K562 (cell line): ENCODE results near the gene MINDY3. TPM values are rescaled to one million over a fixed set of nuclear protein-coding genes. Genes with fewer than 3 reads are reported as not detected.

Experiments used
- HDAC1 ChIP-seq, 2 experiments: fragments of 450-650 bp; IDR thresholded peaks; 2 replicates each; pipeline ENCODE4 v1.6.1; 2016 to 2017; ENCODE audit warnings: inconsistent platforms in 1 of 2, mild to moderate bottlenecking in 1 of 2, moderate library complexity in 1 of 2
- ILK ChIP-seq: fragments of 450-650 bp; IDR thresholded peaks from 2 replicates; pipeline ENCODE4 v1.6.1; 2016; ENCODE audit warnings: missing genetic modification characterization, low read depth, mild to moderate bottlenecking, missing compliant biosample characterization, moderate library complexity, borderline replicate concordance
- POLR2H ChIP-seq: IDR thresholded peaks from 2 replicates; pipeline ENCODE4 v1.6.1; 2016; ENCODE audit warnings: missing genetic modification characterization, low read depth, mild to moderate bottlenecking, control low read depth, missing compliant biosample characterization, moderate library complexity
- RBM34 ChIP-seq: fragments of 200-400 bp; formaldehyde crosslinking; IDR thresholded peaks from 2 replicates; pipeline ENCODE4 v1.6.1; 2018; ENCODE audit warnings: low read length, borderline replicate concordance; ENCODE audit not compliant: insufficient read depth
- TCF7 ChIP-seq: sonication (generic); IDR thresholded peaks from 2 replicates; pipeline ENCODE4 v1.6.1; 2016; ENCODE audit warnings: antibody characterized with exemption, borderline replicate concordance
- ZNF436 ChIP-seq: fragments of 250-450, 450-650 bp; sonication (Bioruptor Pico); formaldehyde crosslinking; IDR thresholded peaks from 2 replicates; pipeline ENCODE4 v1.7.0; 2020; ENCODE audit warnings: mild to moderate bottlenecking
- polyA plus RNA-seq, 8 experiments: library from polyadenylated mRNA; depleted of rRNA in 4 of 8; stranded (reverse) in 5 of 8; unstranded in 3 of 8; fragments of >200 nt; fragmentation: Nextera tagmentation in 2 of 8; fragmentation: Illumina TruSeq in 1 of 8; extraction: Ambion mirVana in 2 of 8; extraction: Trizol in 1 of 8; gene quantifications; 2 replicates each; pipeline versions ENCODE4 v1.2.1 to v1.2.3, GENCODE V29; 2011 to 2014; ENCODE audit warnings: inconsistent platforms in 1 of 8, missing spikeins in 1 of 8
- total RNA-seq, 7 experiments: library from RNA; depleted of rRNA in 6 of 7; stranded (reverse); fragments of >200 nt in 6 of 7; fragmentation: Illumina TruSeq in 2 of 7; extraction: Trizol in 2 of 7; gene quantifications; 2 replicates each; pipeline versions ENCODE4 v1.2.1 to v1.2.3, GENCODE V29; 2011 to 2021; ENCODE audit warnings: low replicate concordance in 1 of 7
- TF ChIP-seq, protein P1 (sequence below): fragments of 200-400 bp; formaldehyde crosslinking; IDR thresholded peaks from 2 replicates; pipeline ENCODE4 v1.6.1; 2017; ENCODE audit warnings: mild to moderate bottlenecking, low read depth, low read length, moderate library complexity
- TF ChIP-seq, protein P2 (sequence below), 2 experiments: fragments of 450-650 bp; conservative IDR thresholded peaks; 2 replicates each; pipeline ENCODE4 v1.6.1; 2017; ENCODE audit warnings: mild to moderate bottlenecking in 2 of 2, moderate library complexity in 2 of 2

The MINDY3 gene
- total and polyA plus RNA-seq, 9 of the 15 experiments (the other 6 are each of a cell fraction or from before 2014, with no cell fraction given) = 14.0 to 35.9 (median 23.6) TPM

DNA sequence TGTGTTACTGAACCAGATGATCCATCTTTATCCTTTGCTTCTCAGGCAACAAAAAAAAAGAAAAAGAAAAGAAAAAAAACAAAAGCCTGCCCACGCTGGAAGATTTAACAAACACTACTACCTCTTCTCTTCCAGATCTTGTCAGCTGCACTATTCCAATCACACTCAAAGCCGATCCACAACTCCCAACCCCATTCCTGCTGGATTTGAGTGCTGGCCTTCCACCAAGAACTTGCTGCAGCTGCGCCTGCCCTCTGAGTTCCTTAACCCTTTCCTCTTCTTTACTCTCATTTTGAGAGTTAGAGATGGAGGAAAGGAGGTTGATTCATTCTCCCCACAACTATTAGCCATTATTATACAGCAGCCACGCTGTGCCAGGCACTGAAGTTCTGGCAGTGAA is 124.5 kb downstream of the MINDY3 start (continued):
- TF ChIP-seq HDAC1 (IDR thresholded peaks at IDR 0.05) (no peak), RBM34 (no peak), TCF7 (no peak), ILK (tag) (no peak), ZNF436 (no peak), POLR2H (no peak)
- TF ChIP-seq, protein P1, sequence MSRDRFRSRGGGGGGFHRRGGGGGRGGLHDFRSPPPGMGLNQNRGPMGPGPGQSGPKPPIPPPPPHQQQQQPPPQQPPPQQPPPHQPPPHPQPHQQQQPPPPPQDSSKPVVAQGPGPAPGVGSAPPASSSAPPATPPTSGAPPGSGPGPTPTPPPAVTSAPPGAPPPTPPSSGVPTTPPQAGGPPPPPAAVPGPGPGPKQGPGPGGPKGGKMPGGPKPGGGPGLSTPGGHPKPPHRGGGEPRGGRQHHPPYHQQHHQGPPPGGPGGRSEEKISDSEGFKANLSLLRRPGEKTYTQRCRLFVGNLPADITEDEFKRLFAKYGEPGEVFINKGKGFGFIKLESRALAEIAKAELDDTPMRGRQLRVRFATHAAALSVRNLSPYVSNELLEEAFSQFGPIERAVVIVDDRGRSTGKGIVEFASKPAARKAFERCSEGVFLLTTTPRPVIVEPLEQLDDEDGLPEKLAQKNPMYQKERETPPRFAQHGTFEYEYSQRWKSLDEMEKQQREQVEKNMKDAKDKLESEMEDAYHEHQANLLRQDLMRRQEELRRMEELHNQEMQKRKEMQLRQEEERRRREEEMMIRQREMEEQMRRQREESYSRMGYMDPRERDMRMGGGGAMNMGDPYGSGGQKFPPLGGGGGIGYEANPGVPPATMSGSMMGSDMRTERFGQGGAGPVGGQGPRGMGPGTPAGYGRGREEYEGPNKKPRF = no peak
- TF ChIP-seq, protein P2, sequence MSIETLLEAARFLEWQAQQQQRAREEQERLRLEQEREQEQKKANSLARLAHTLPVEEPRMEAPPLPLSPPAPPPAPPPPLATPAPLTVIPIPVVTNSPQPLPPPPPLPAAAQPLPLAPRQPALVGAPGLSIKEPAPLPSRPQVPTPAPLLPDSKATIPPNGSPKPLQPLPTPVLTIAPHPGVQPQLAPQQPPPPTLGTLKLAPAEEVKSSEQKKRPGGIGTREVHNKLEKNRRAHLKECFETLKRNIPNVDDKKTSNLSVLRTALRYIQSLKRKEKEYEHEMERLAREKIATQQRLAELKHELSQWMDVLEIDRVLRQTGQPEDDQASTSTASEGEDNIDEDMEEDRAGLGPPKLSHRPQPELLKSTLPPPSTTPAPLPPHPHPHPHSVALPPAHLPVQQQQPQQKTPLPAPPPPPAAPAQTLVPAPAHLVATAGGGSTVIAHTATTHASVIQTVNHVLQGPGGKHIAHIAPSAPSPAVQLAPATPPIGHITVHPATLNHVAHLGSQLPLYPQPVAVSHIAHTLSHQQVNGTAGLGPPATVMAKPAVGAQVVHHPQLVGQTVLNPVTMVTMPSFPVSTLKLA (conservative IDR thresholded peaks at IDR 0.05) = no peak
